A549 (cell line): ENCODE measurements around the gene LAMA3. TPM values are rescaled to one million over a fixed set of nuclear protein-coding genes. Genes with fewer than 3 reads are reported as not detected.

Experiments
- ATAC-seq, 2 experiments: fragments of 200-7000 bp in 1 of 2; fragments of >200 bp in 1 of 2; cut with Nextera tagmentation in 1 of 2; cut with Tn5 transposase in 1 of 2; 3 replicates each; pipeline versions ENCODE4 v1.8.0 to v1.9.1; 2018 to 2020; ENCODE audit warnings: mild to moderate bottlenecking in 1 of 2, moderate library complexity in 1 of 2
- CTCF ChIA-PET: fragments of 300-600 bp; sonication (Branson Sonifier 250); formaldehyde crosslinking; extraction: SDS; loops from one replicate; lab custom pipeline; 2021; ENCODE audit warnings: antibody characterized with exemption, inconsistent platforms; lab: Yijun Ruan, JAX
- POLR2A ChIA-PET: fragments of 350-600 bp; formaldehyde crosslinking; extraction: SDS; loops from one replicate; lab custom pipeline; 2021; ENCODE audit warnings: antibody characterized with exemption, inconsistent platforms; lab: Yijun Ruan, JAX
- DNase-seq, 2 experiments: peaks; one replicate each; pipeline versions ENCODE4 v3.0.0 to v3.0.0-alpha.2; 2011 to 2016; ENCODE audit warnings: low read depth in 1 of 2, low spot score in 1 of 2
- FAIRE-seq: peaks from 2 replicates; lab custom pipeline; 2011; peaks lifted over from hg19 to GRCh38; lab: Jason Lieb, UNC
- H3K27ac ChIP-seq, 2 experiments: fragments of >200 bp; sonication (Bioruptor Twin); formaldehyde crosslinking; 3 replicates each; pipeline ENCODE4 v1.5.1; 2016 to 2017
- H3K4me1 ChIP-seq: fragments of >200 bp; sonication (Bioruptor Twin); formaldehyde crosslinking; 3 replicates; pipeline ENCODE4 v1.6.1; 2016
- H3K4me2 ChIP-seq: fragments of >200 bp; sonication (Bioruptor Twin); formaldehyde crosslinking; 3 replicates; pipeline ENCODE4 v1.6.1; 2016
- H3K4me3 ChIP-seq: fragments of >200 bp; sonication (Bioruptor Twin); formaldehyde crosslinking; 3 replicates; pipeline ENCODE4 v1.5.1; 2016
- H3K9me3 ChIP-seq: fragments of >200 bp; sonication (Bioruptor Twin); formaldehyde crosslinking; 3 replicates; pipeline ENCODE4 v1.6.1; 2016
- CBX2 ChIP-seq: fragments of 200-600 bp; sonication (generic); IDR thresholded peaks from 2 replicates; pipeline ENCODE4 v1.6.1; 2016; ENCODE audit warnings: low read depth, mild to moderate bottlenecking, borderline replicate concordance
- EHF ChIP-seq: fragments of 250-450 bp; sonication (Bioruptor Pico); IDR thresholded peaks from 2 replicates; pipeline ENCODE4 v1.5.0; 2020; ENCODE audit warnings: mild to moderate bottlenecking
- EHMT2 ChIP-seq: fragments of 200-600 bp; sonication (generic); IDR thresholded peaks from 2 replicates; pipeline ENCODE4 v1.6.1; 2016; ENCODE audit warnings: antibody characterized with exemption, low read depth, mild to moderate bottlenecking, moderate library complexity
- FOSB ChIP-seq: fragments of 250-450 bp; sonication (Bioruptor Pico); IDR thresholded peaks from 2 replicates; pipeline ENCODE4 v1.5.0; 2020; ENCODE audit warnings: mild to moderate bottlenecking, moderate library complexity
- FOXS1 ChIP-seq: fragments of 250-450 bp; sonication (Bioruptor Pico); IDR thresholded peaks from 2 replicates; pipeline ENCODE4 v1.5.0; 2020; ENCODE audit warnings: mild to moderate bottlenecking, moderate library complexity
- GATA3 ChIP-seq: IDR thresholded peaks from 2 replicates; pipeline ENCODE4 v1.6.1; 2012; ENCODE audit warnings: borderline replicate concordance
- HEYL ChIP-seq: fragments of 250-450 bp; sonication (Bioruptor Pico); IDR thresholded peaks from 2 replicates; pipeline ENCODE4 v1.8.0; 2021; ENCODE audit warnings: mild to moderate bottlenecking, moderate library complexity
- JUNB ChIP-seq: fragments of >200 bp; sonication (Bioruptor Twin); formaldehyde crosslinking; IDR thresholded peaks from 2 replicates; pipeline ENCODE4 v1.6.1; 2016
- KDM1A ChIP-seq: fragments of 200-600 bp; sonication (generic); IDR thresholded peaks from 2 replicates; pipeline ENCODE4 v1.6.1; 2016; ENCODE audit warnings: low read depth, mild to moderate bottlenecking
- MYC ChIP-seq: IDR thresholded peaks from 2 replicates; pipeline ENCODE4 v1.6.1; 2012; ENCODE audit warnings: mild to moderate bottlenecking, inconsistent platforms, low read length, improper control_type of control experiment, borderline replicate concordance
- NFE2L2 ChIP-seq: fragments of 150-350 bp; conservative IDR thresholded peaks from 2 replicates; pipeline ENCODE4 v1.6.1; 2014; ENCODE audit warnings: low read length
- NPAS2 ChIP-seq: fragments of 250-450 bp; sonication (Bioruptor Pico); IDR thresholded peaks from 2 replicates; pipeline ENCODE4 v1.8.0; 2022; ENCODE audit warnings: mild to moderate bottlenecking, moderate library complexity, borderline replicate concordance
- POLR2AphosphoS2 ChIP-seq: conservative IDR thresholded peaks from 2 replicates; pipeline ENCODE4 v1.6.1; 2012; ENCODE audit warnings: low read length, improper control_type of control experiment, inconsistent platforms
- RAD21 ChIP-seq, 2 experiments: fragments of >200 bp in 1 of 2; sonication (Bioruptor Twin) in 1 of 2; formaldehyde crosslinking in 1 of 2; IDR thresholded peaks in 1 of 2; conservative IDR thresholded peaks in 1 of 2; 2 replicates in 1 of 2; 3 replicates in 1 of 2; pipeline ENCODE4 v1.6.1; 2012 to 2018; ENCODE audit warnings: inconsistent platforms in 1 of 2
- RCOR1 ChIP-seq: fragments of 150-350 bp; IDR thresholded peaks from 2 replicates; pipeline ENCODE4 v1.6.1; 2014; ENCODE audit warnings: antibody characterized with exemption, low read length, low read depth
- RNF2 ChIP-seq: fragments of 200-600 bp; sonication (generic); IDR thresholded peaks from 2 replicates; pipeline ENCODE4 v1.6.1; 2016; ENCODE audit warnings: low read depth, mild to moderate bottlenecking, antibody characterized with exemption, moderate library complexity, borderline replicate concordance
- SREBF2 ChIP-seq: fragments of 450-650 bp; IDR thresholded peaks from 2 replicates; pipeline ENCODE4 v1.6.1; 2014; ENCODE audit warnings: mild to moderate bottlenecking, moderate library complexity
- TFCP2L1 ChIP-seq: fragments of 250-450 bp; sonication (Bioruptor Pico); IDR thresholded peaks from 2 replicates; pipeline ENCODE4 v1.5.0; 2021; ENCODE audit warnings: mild to moderate bottlenecking
- TP53 ChIP-seq: fragments of 250-450 bp; sonication (Bioruptor Pico); IDR thresholded peaks from 2 replicates; pipeline ENCODE4 v1.5.0; 2021; ENCODE audit warnings: mild to moderate bottlenecking, moderate library complexity
- ZC3H11A ChIP-seq: fragments of 450-650 bp; IDR thresholded peaks from 2 replicates; pipeline ENCODE4 v1.6.1; 2014; ENCODE audit warnings: antibody characterized with exemption, mild to moderate bottlenecking
- ZFP36 ChIP-seq: fragments of 450-650 bp; IDR thresholded peaks from 2 replicates; pipeline ENCODE4 v1.6.1; 2014; ENCODE audit warnings: borderline replicate concordance; ENCODE audit not compliant: partially characterized antibody
- ZSCAN20 ChIP-seq: fragments of 250-450 bp; sonication (Bioruptor Pico); IDR thresholded peaks from 2 replicates; pipeline ENCODE4 v1.8.0; 2022; ENCODE audit warnings: mild to moderate bottlenecking, moderate library complexity
- WGBS: methylation state at CpG from one replicate; pipeline ENCODE4 v1.1.6; 2017; ENCODE audit errors: missing lambda C conversion rate; 5-methylcytosine and 5-hydroxymethylcytosine counted together
- polyA plus RNA-seq, 4 experiments: library from polyadenylated mRNA; depleted of rRNA in 3 of 4; stranded (reverse); fragments of >200 nt; fragmentation: RNase III in 1 of 4; extraction: RNeasy Plus Mini Kit Qiagen cat#74134 plus additional on column Dnase treatment in 1 of 4; gene quantifications; 2 replicates in 3 of 4; 3 replicates in 1 of 4; pipeline ENCODE4 v1.2.3, GENCODE V29; 2011 to 2017
- TF ChIP-seq, protein P1 (sequence below): fragments of 150-350 bp; IDR thresholded peaks from 2 replicates; pipeline ENCODE4 v1.6.1; 2014; ENCODE audit warnings: low read depth, mild to moderate bottlenecking, low read length
- TF ChIP-seq, protein P2 (sequence below): IDR thresholded peaks from 2 replicates; pipeline ENCODE4 v1.6.1; 2012; ENCODE audit warnings: low read depth, borderline replicate concordance
- TF ChIP-seq, protein P3 (sequence below): fragments of 450-650 bp; IDR thresholded peaks from 2 replicates; pipeline ENCODE4 v1.6.1; 2014; ENCODE audit warnings: antibody characterized with exemption
- TF ChIP-seq, protein P4 (sequence below): fragments of >200 bp; sonication (Bioruptor Twin); formaldehyde crosslinking; IDR thresholded peaks from 2 replicates; pipeline ENCODE4 v1.6.1; 2016
- TF ChIP-seq, protein P5 (sequence below): fragments of 250-450 bp; sonication (Bioruptor Pico); IDR thresholded peaks from 2 replicates; pipeline ENCODE4 v1.5.0; 2020; ENCODE audit warnings: low read depth, mild to moderate bottlenecking, moderate library complexity

Gene LAMA3
- polyA plus RNA-seq, 2 of the 4 experiments (the other 2 are of a cell fraction): 18.2 to 31.0 TPM

DNA sequence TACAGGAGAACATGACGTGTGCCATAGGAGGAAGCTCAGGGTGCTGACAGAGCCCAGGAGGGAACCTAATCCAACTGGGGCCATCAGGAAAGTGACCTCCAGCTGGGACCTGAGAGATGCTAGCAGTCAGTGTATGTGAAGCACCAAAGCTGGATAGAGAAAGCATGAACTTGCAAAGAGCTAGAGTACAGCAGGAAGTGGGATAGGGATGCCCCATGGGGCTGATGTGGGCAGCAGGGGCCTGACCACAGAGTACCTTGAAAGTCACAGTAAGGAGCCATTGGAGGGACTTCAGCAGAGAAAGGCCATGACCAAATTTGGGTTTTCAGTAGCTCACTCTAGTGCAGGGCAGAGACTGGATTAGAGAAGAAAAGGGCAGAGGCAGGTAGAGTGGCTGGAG, 233.7 kb downstream of the LAMA3 start (continued):
- TF ChIP-seq, protein P1, sequence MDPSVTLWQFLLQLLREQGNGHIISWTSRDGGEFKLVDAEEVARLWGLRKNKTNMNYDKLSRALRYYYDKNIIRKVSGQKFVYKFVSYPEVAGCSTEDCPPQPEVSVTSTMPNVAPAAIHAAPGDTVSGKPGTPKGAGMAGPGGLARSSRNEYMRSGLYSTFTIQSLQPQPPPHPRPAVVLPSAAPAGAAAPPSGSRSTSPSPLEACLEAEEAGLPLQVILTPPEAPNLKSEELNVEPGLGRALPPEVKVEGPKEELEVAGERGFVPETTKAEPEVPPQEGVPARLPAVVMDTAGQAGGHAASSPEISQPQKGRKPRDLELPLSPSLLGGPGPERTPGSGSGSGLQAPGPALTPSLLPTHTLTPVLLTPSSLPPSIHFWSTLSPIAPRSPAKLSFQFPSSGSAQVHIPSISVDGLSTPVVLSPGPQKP: no peak
- TF ChIP-seq POLR2AphosphoS2: no peak
- TF ChIP-seq NFE2L2: no peak
- TF ChIP-seq KDM1A: no peak

DNA sequence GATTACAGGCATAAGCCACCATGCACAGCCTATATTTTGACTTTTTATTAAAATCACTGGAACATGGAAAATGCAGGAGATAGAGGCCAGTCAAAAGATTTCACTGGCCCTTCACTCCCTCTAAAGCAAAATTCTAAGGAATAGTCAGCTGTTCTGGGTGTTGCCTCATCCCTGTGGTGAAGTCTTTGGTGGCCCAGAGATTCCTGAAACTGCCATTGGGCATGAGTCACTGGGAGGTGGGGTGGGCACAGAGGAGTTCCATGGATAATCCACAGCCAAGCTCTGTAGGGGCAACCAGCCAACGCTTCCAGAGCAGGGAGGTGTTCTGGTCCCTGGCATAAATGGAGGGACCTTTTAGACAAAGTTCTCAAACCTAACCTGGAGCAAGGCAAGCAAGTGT, 235.6 kb downstream of the LAMA3 start:
- ChIA-PET POLR2A (no interaction called here), CTCF (no interaction called here)
- H3K4me2 ChIP-seq: no peak overlapping the region
- no peak overlapping the region for H3K27ac ChIP-seq
- no peak for TF ChIP-seq RAD21 (conservative IDR thresholded peaks at IDR 0.05 in 1 of 2, IDR thresholded peaks at IDR 0.05 in 1 of 2)
- TF ChIP-seq SREBF2: no peak
- no peak for TF ChIP-seq EHMT2
- no peak for TF ChIP-seq CBX2
- TF ChIP-seq ZSCAN20 (CRISPR knock-in tag): no peak
- TF ChIP-seq GATA3: no peak
- TF ChIP-seq ZFP36: no peak
- TF ChIP-seq, protein P2, sequence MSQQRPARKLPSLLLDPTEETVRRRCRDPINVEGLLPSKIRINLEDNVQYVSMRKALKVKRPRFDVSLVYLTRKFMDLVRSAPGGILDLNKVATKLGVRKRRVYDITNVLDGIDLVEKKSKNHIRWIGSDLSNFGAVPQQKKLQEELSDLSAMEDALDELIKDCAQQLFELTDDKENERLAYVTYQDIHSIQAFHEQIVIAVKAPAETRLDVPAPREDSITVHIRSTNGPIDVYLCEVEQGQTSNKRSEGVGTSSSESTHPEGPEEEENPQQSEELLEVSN: no peak
- no peak for TF ChIP-seq TFCP2L1
- no peak for TF ChIP-seq RNF2
- no peak for TF ChIP-seq EHF (CRISPR knock-in tag)
- TF ChIP-seq, protein P3, sequence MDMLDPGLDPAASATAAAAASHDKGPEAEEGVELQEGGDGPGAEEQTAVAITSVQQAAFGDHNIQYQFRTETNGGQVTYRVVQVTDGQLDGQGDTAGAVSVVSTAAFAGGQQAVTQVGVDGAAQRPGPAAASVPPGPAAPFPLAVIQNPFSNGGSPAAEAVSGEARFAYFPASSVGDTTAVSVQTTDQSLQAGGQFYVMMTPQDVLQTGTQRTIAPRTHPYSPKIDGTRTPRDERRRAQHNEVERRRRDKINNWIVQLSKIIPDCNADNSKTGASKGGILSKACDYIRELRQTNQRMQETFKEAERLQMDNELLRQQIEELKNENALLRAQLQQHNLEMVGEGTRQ: no peak
- no peak for TF ChIP-seq HEYL (CRISPR knock-in tag)
- no peak for TF ChIP-seq NPAS2 (CRISPR knock-in tag)
- ATAC-seq (no peak), FAIRE-seq (no peak), DNase-seq (no peak)
- WGBS: 100% methylated on average over 1 of the region's 1 CpG
- H3K9me3 ChIP-seq: no peaks in the 10 kb centered on the region
- no peak overlapping the region for H3K4me3 ChIP-seq
- H3K4me1 ChIP-seq: no peaks in the 10 kb centered on the region

DNA sequence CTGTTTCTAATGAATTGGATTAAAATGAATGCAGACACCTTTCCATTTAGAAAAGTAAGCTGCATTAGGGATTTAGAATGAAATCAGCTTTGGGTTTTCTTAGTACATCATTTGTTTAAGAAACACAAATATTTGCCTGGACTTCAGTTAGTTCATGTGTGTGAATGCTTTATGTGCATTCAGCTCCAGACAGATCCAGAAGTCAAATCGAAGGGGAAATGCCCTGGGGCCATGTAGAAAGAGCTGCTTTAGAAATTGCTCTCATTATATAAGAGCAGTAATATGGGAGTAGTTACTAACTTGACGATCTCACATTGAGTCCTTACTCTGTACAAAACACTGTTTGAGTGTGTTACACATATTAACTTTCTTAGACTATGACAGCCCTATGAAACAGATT, 237.3 kb downstream of the LAMA3 start:
- H3K4me2 ChIP-seq: no peak overlapping the region
- no peak overlapping the region for H3K4me3 ChIP-seq
- FAIRE-seq (no peak), ATAC-seq (no peak), DNase-seq (no peak)
- POLR2A ChIA-PET: no interaction called here
- CTCF ChIA-PET: interaction anchor here (1.5 to 3.3 kb wide), 2 partner anchors 8 to 12 kb away, joined by 3 to 18 read pairs; no protein-coding TSS in a partner anchor
- 67% methylated on average over 2 of the region's 2 CpGs for WGBS
- no peaks in the 10 kb centered on the region for H3K4me1 ChIP-seq
- no peak overlapping the region for H3K27ac ChIP-seq
- TF ChIP-seq, protein P1: no peak
- TF ChIP-seq RAD21 (conservative IDR thresholded peaks at IDR 0.05 in 1 of 2, IDR thresholded peaks at IDR 0.05 in 1 of 2): no peak
- TF ChIP-seq, protein P4, sequence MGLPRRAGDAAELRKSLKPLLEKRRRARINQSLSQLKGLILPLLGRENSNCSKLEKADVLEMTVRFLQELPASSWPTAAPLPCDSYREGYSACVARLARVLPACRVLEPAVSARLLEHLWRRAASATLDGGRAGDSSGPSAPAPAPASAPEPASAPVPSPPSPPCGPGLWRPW: no peak
- no peak for TF ChIP-seq ZSCAN20 (CRISPR knock-in tag)
- TF ChIP-seq, protein P5, sequence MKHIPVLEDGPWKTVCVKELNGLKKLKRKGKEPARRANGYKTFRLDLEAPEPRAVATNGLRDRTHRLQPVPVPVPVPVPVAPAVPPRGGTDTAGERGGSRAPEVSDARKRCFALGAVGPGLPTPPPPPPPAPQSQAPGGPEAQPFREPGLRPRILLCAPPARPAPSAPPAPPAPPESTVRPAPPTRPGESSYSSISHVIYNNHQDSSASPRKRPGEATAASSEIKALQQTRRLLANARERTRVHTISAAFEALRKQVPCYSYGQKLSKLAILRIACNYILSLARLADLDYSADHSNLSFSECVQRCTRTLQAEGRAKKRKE: no peak
- TF ChIP-seq TP53 (CRISPR knock-in tag): no peak
- no peak for TF ChIP-seq MYC
- TF ChIP-seq FOXS1 (CRISPR knock-in tag): no peak
- TF ChIP-seq RCOR1: no peak
- TF ChIP-seq JUNB: no peak
- no peak for TF ChIP-seq NFE2L2
- no peak for TF ChIP-seq ZC3H11A
- no peak for TF ChIP-seq FOSB (CRISPR knock-in tag)
- no peaks in the 10 kb centered on the region for H3K9me3 ChIP-seq
